ENCODE results near the gene CACNA1D.

DNA sequence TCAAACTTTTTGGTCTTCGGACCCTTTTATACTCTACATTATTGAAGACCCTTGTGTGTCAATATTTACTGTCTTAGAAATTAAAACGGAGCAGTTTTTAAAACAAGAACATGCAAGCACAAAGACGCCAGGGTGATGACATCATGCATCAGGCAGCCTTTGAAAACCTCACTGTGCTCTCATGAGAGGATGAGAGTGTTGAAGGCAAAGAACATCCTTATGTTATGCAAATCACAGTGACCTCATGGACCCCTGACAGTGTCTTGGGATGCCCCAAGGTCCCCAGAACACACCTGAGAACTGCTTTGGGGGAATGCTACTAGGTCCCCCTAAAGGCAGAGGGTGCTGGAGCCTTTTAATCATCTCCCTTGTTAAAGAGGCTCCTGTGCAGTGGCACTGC, 300.2 kb downstream of the CACNA1D start:
- TF ChIP-seq POLR2AphosphoS5 (IDR thresholded peaks at IDR 0.05; ENCODE audit: borderline replicate concordance, low read depth, low read length) (no peak), EZH2 (IDR thresholded peaks at IDR 0.05) (no peak), FOXP2 (optimal IDR thresholded peaks at IDR 0.05; ENCODE audit: control extremely low read depth, extremely low read length, insufficient read depth) (no peak)
